Right ventricle myocardium superior (tissue), 1 donor: ENCODE measurements around the gene TMEM219. TPM values are rescaled to one million over a fixed set of nuclear protein-coding genes. Genes with fewer than 3 reads are reported as not detected.

Experiments
- total RNA-seq: library from RNA; stranded (reverse); fragmentation: NEBNext Ultra II Directional; extraction: Animal tissue kit (Norgen Biotek cat#: 25700); gene quantifications from one replicate; pipeline ENCODE4 v1.2.1, GENCODE V29; 2021
- donor health status: DM: no; HTN: yes; CAD: no; lungs with severe emphysema.

The TMEM219 gene
- total RNA-seq, 1 donor from 2014 or later, result 70.6 TPM

Other genes starting within 250 kb of the TMEM219 start
- gene C16orf54, start 216.1 kb upstream of the TMEM219 start, total RNA-seq, result 0.65 TPM
- gene ZG16, start 183.8 kb upstream of the TMEM219 start, total RNA-seq, result not detected
- gene KIF22, start 171.3 kb upstream of the TMEM219 start, total RNA-seq, result 59.8 TPM
- 74.0 TPM for gene MAZ, start 155.6 kb upstream of the TMEM219 start, total RNA-seq
- 3.3 TPM for gene PRRT2, start 149.9 kb upstream of the TMEM219 start, total RNA-seq
- gene PAGR1, start 145.9 kb upstream of the TMEM219 start, total RNA-seq, result 14.7 TPM
- gene MVP, start 141.6 kb upstream of the TMEM219 start, total RNA-seq, result 45.5 TPM
- gene CDIPT, start 98.9 kb upstream of the TMEM219 start, total RNA-seq, result 63.0 TPM
- 0.70 TPM for gene SEZ6L2, start 62.5 kb upstream of the TMEM219 start, total RNA-seq
- gene ASPHD1, start 61.6 kb upstream of the TMEM219 start, total RNA-seq, result not detected
- 6.6 TPM for gene KCTD13, start 35.9 kb upstream of the TMEM219 start, total RNA-seq
- 29.7 TPM for gene TAOK2, start 11.8 kb downstream of the TMEM219 start, total RNA-seq
- gene HIRIP3, start 33.5 kb downstream of the TMEM219 start, total RNA-seq, result 19.5 TPM
- 28.0 TPM for gene INO80E, start 34.2 kb downstream of the TMEM219 start, total RNA-seq
- 0.13 TPM for gene DOC2A, start 48.9 kb downstream of the TMEM219 start, total RNA-seq
- not detected for gene C16orf92, start 61.1 kb downstream of the TMEM219 start, total RNA-seq
- not detected for gene TLCD3B, start 69.2 kb downstream of the TMEM219 start, total RNA-seq
- gene ALDOA, start 103.7 kb downstream of the TMEM219 start, total RNA-seq, result 3,843 TPM
- gene PPP4C, start 113.9 kb downstream of the TMEM219 start, total RNA-seq, result 33.2 TPM
- 1.0 TPM for gene TBX6, start 129.8 kb downstream of the TMEM219 start, total RNA-seq
- 64.1 TPM for gene YPEL3, start 134.1 kb downstream of the TMEM219 start, total RNA-seq
- 2.6 TPM for gene GDPD3, start 151.5 kb downstream of the TMEM219 start, total RNA-seq
- 50.8 TPM for gene MAPK3, start 161.1 kb downstream of the TMEM219 start, total RNA-seq
- gene CORO1A, start 221.5 kb downstream of the TMEM219 start, total RNA-seq, result 8.4 TPM
- gene BOLA2B, start 231.6 kb downstream of the TMEM219 start, total RNA-seq, result 48.7 TPM
- gene SLX1A, start 231.8 kb downstream of the TMEM219 start, total RNA-seq, result 16.2 TPM
- gene SULT1A3, start 237.2 kb downstream of the TMEM219 start, total RNA-seq, result 3.3 TPM